ENCODE results near the gene SDC3. TPM values are rescaled to one million over a fixed set of nuclear protein-coding genes. Genes with fewer than 3 reads are reported as not detected.

Gene SDC3
- total RNA-seq, 1 donor from 2014 or later = 2.4 TPM

DNA sequence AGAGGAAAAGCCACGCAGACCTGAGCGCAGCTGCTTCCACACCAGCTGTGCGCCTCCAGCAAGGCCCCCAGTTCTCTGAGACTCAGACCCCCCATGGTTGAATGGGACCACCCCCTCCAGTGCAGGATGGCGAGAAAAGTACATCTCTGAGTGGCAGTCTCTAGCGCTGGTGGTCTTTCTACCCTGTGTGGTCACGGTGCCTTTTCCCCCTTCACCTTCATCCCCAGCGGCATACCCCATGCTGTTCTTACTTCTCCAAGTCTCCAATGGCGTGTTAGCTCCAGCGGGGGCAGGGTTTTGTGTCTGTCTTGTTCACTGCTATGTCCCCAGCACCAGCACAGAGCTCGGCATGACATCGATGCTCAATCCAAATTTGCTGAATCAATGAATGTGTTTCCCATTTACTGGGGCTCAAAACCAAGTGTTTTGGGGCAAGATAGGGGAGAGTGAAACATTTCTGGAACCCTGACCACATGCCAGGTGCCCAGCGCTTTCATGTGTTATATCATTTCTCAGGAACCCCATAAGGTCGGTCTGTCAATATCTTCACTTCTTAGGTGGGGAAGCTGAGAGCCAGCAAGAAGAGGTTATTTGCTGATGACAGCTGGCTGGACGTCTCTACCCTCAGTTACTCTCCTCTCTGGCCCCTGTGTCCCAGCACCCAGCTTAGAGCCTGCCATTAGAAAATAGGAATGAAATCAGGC is 959 bp upstream of the SDC3 start:
- no peak overlapping the region for H3K4me3 ChIP-seq (ENCODE audit: low read depth, low read length)
- FAIRE-seq (peak; percentile 23), DNase-seq (ENCODE audit: low read depth) (no peak)
- H3K27me3 ChIP-seq (ENCODE audit: control insufficient read depth, insufficient read depth, low read length) = no peaks in the 10 kb centered on the region
- TF ChIP-seq, protein P1, sequence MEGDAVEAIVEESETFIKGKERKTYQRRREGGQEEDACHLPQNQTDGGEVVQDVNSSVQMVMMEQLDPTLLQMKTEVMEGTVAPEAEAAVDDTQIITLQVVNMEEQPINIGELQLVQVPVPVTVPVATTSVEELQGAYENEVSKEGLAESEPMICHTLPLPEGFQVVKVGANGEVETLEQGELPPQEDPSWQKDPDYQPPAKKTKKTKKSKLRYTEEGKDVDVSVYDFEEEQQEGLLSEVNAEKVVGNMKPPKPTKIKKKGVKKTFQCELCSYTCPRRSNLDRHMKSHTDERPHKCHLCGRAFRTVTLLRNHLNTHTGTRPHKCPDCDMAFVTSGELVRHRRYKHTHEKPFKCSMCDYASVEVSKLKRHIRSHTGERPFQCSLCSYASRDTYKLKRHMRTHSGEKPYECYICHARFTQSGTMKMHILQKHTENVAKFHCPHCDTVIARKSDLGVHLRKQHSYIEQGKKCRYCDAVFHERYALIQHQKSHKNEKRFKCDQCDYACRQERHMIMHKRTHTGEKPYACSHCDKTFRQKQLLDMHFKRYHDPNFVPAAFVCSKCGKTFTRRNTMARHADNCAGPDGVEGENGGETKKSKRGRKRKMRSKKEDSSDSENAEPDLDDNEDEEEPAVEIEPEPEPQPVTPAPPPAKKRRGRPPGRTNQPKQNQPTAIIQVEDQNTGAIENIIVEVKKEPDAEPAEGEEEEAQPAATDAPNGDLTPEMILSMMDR (IDR thresholded peaks at IDR 0.05; ENCODE audit: insufficient read depth, low read length, severe bottlenecking) = no peak
- no peaks in the 10 kb centered on the region for H3K36me3 ChIP-seq (ENCODE audit: control insufficient read depth, insufficient read depth, low read length)

DNA sequence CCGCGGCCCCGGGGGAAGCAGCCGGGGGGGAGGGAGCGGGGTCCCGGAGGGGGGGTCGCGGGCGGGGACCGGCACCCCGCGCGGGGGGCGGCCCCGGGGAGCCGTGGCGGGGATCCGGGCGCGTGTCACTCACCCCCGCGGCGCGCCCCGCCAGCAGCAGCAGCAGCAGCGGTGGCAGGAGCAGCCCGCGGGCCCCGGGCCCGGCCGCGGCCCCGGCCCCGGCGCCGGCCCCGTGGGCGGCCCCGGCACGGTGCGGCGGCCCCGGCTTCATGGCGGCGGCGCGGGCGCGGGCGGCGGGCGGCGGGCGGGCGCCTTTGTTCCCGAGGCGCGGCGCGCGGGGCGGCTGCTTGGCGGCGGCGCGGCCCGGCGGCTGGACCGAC is 252 bp downstream of the SDC3 start:
- DNase-seq (ENCODE audit: low read depth) (no peak), FAIRE-seq (no peak)
- peak overlapping the region; percentile 36 for H3K4me3 ChIP-seq (ENCODE audit: low read depth, low read length)
- no peaks in the 10 kb centered on the region for H3K27me3 ChIP-seq (ENCODE audit: control insufficient read depth, insufficient read depth, low read length)
- H3K36me3 ChIP-seq (ENCODE audit: control insufficient read depth, insufficient read depth, low read length) = no peaks in the 10 kb centered on the region
- TF ChIP-seq, protein P1 (IDR thresholded peaks at IDR 0.05; ENCODE audit: insufficient read depth, low read length, severe bottlenecking) = no peak

DNA sequence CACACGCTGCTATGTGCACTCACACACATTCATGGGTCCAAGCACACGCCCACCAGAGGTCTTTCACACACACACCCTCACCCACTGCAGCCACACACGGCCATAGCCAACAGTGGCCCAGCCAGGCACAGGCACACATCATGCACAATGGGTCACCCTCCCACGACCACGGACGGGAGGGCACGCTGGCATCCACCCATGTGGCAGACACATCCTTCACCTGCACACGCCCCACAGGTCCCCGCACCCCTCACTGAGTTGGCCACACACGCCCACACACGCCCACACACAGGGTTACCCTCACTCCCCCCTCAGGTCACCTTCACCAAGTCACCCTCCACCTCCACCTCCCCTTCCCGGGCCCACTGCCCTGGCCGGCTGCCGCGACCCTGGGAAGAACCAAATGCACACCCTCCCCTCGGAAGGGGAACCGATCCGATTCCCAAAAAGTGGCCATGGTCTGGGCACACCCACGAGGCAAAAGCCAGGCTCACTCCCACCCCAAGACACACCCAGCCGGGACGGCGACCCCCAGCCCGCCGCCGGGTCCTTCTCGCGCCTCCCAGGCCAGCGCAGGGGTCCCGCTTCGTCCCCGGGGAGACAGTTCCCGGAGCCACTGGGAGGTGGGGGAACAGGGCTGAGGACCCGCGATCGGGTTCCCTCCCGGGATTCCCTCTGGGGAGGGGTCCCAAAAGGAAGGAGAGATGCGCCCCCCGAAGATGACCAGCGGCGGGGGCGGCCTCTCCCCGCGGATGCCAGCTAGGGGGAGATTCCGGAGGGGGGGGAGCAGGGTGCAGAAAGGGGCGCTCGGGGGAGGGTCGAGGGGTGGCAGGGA is 860 bp downstream of the SDC3 start:
- Histone ChIP-seq H3K36me3 (ENCODE audit: control insufficient read depth, insufficient read depth, low read length) (no peaks in the 10 kb centered on the region), H3K27me3 (ENCODE audit: control insufficient read depth, insufficient read depth, low read length) (no peaks in the 10 kb centered on the region), H3K4me3 (ENCODE audit: low read depth, low read length) (peak overlapping the region; percentile 36)
- DNase-seq (ENCODE audit: low read depth) = no peak
- peak; percentile 43 for FAIRE-seq
- TF ChIP-seq, protein P1 (IDR thresholded peaks at IDR 0.05; ENCODE audit: insufficient read depth, low read length, severe bottlenecking) = no peak

DNA sequence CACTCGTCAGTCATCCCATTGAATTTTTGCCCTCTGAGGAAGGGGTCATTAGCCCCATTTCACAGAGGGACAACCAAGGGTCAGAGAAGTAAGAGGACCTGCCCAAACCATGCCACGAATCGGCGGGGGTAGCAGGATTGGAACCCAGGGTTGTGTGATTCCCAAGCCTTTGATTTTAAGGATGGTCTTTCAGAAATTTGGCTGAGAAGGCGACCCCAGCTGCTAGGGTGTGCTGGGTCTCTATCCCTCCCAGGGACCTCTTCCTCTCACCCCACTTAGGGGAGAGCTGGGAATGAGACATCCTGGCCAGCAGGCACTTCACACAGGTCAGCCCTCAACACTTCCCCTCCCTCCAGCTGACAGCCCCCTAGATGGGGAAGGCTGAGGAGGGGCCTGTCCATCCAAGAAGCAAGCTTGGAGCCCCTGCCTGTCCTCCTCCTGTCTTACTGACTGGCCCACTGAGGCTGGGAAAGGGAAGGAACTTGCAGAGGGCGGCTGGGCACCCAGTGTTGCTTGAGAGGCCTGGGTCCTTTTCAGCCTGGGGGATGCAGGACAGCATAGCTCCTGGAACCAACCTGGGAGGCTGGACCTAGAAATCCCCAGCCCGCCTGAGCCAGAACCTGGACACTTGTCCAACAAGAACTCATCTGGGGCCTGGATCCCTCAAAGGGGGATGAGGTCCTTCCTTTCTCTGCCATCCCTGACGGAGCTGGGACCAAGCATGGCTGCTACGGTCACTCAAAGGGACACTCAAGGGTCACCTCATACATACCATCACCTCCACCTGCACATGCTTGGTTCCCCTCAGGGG is 1.7 kb downstream of the SDC3 start:
- H3K27me3 ChIP-seq (ENCODE audit: control insufficient read depth, insufficient read depth, low read length) = no peaks in the 10 kb centered on the region
- H3K36me3 ChIP-seq (ENCODE audit: control insufficient read depth, insufficient read depth, low read length) = no peaks in the 10 kb centered on the region
- DNase-seq (ENCODE audit: low read depth) = no peak
- FAIRE-seq = peak; percentile 91
- H3K4me3 ChIP-seq (ENCODE audit: low read depth, low read length) = no peak overlapping the region
- TF ChIP-seq, protein P1 (IDR thresholded peaks at IDR 0.05; ENCODE audit: insufficient read depth, low read length, severe bottlenecking) = no peak

DNA sequence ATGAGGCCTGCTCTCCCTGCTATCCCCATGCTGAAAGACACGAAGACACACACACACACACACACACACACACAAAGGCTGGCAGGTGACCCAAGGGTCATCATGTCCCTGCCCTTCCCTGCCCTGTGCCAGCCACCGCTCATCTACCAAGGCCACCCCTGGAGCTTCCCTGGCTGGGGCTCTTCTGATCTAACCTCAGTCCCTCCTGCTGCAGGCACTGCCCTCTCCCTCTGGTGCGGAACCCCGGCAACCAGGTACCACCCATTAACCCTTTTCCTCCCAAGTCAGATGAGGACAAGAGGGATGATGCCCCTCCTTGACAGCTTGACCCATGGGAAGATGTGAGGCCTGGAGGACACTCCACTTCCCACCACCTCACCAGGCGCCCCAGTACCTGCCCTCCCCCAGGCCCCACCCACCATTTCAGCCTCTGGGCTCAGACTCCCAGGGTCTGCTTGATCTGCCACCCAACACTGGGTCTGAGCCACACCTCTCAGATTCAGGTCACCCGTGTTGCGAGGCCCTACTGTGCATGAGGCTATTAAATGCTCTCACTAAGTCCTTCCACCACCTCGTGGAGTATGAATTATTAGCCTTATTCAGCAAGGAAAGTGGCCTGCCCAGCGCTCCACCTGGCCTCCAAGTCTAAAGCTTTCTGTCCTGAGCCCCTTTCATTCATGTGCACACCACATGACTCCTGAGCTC is 2.5 kb downstream of the SDC3 start:
- Histone ChIP-seq H3K36me3 (ENCODE audit: control insufficient read depth, insufficient read depth, low read length) (no peaks in the 10 kb centered on the region), H3K4me3 (ENCODE audit: low read depth, low read length) (no peak overlapping the region), H3K27me3 (ENCODE audit: control insufficient read depth, insufficient read depth, low read length) (no peaks in the 10 kb centered on the region)
- FAIRE-seq = peak; percentile 86
- TF ChIP-seq, protein P1 (IDR thresholded peaks at IDR 0.05; ENCODE audit: insufficient read depth, low read length, severe bottlenecking) = no peak
- no peak for DNase-seq (ENCODE audit: low read depth)

All from bronchial epithelial cell (primary cell).